Astrocyte of the spinal cord (primary cell): ENCODE measurements around the gene ABCA13.

Experiments
- DNase-seq: peaks from one replicate; pipeline ENCODE4 v3.0.0; 2011; ENCODE audit warnings: low read depth, low spot score
- H3K4me3 ChIP-seq: 2 replicates; pipeline ENCODE4 v1.5.1; 2011; ENCODE audit warnings: low read depth, mild to moderate bottlenecking, low read length, moderate library complexity
- CTCF ChIP-seq: IDR thresholded peaks from 2 replicates; pipeline ENCODE4 v1.5.1; 2012; ENCODE audit warnings: low read depth, mild to moderate bottlenecking, low read length, inconsistent platforms
- in situ Hi-C: cut with HindIII; loops from 2 replicates; pipeline ENCODE4 v1.10.0; 2017; ENCODE audit warnings: low sequenced_read_pairs

Gene ABCA13

GRCh38 chr7:48390388-48391327, 219.4 kb downstream of the ABCA13 start:
- no peak overlapping the region for H3K4me3 ChIP-seq
- no peak for DNase-seq
- in situ Hi-C loops: no loop called here
- TF ChIP-seq CTCF: no peak

GRCh38 chr7:48398191-48398590, 226.9 kb downstream of the ABCA13 start:
- in situ Hi-C loops: no loop called here
- H3K4me3 ChIP-seq: no peak overlapping the region
- no peak for TF ChIP-seq CTCF
- DNase-seq: no peak

- no peak for TF ChIP-seq CTCF
- in situ Hi-C loops: no loop called here
- DNase-seq: no peak
- H3K4me3 ChIP-seq: no peak overlapping the region
Observed at GRCh38 chr7:48402721-48403120, 231.5 kb downstream of the ABCA13 start.

GRCh38 chr7:48408731-48409130, 237.5 kb downstream of the ABCA13 start:
- in situ Hi-C loops: no loop called here
- no peak for TF ChIP-seq CTCF
- DNase-seq: no peak
- no peak overlapping the region for H3K4me3 ChIP-seq

- in situ Hi-C loops: no loop called here
- DNase-seq: no peak
- no peak for TF ChIP-seq CTCF
- H3K4me3 ChIP-seq: no peak overlapping the region
Observed at GRCh38 chr7:48411619-48412018, 240.4 kb downstream of the ABCA13 start.

GRCh38 chr7:48414011-48414732, 242.9 kb downstream of the ABCA13 start:
- in situ Hi-C loops: no loop called here
- no peak for DNase-seq
- no peak overlapping the region for H3K4me3 ChIP-seq
- TF ChIP-seq CTCF: no peak
